Activated CD4-positive, alpha-beta T cell treated with anti-CD3 and anti-CD28 coated beads, Interleukin-2, amount 50 U/mL, for 48 hours (primary cell): ENCODE data around the gene SLC15A1.
"Not testable (repeated sequence)": the region's sequence is repeated elsewhere in the genome, so short reads cannot be mapped to it uniquely, and the experiment has no call there.

Experiments
- DNase-seq, 2 experiments: peaks; one replicate each; pipeline ENCODE4 v3.0.0-alpha.2; 2020

SLC15A1 gene

DNA sequence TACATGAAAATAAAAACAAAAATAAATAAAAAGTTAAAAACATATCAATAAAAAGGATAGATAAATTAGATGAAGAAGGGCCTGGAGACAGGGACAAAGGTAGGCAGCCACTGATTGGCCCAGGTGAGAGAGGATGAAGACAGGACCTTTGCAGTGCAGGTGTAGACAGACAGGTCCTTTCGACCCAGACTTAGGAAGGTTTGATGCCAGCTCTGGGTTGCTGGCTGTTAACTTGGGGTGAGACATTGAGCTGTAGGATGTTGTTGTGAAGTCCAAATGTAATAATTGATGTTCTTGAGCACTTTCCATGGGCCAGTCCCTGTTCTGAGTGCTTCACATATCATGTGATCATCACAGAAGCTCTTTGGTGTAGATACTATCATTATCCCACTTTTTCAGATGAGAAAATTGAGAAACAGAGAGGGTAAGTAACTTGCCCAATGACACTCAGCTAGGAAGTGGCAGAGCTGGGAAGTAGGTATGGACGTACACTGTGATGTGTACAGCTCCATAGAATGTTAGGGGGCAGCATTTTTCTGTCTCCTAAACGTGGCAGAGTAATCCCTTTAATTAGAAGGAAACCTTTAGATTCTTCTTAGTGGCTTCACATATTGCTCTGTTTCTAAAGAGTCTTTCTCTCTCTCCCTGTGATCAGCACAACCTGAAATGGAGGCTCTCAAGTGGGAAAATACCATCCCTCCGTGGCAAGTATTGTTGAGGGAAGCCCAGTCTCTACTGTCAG, 99.6 kb downstream of the SLC15A1 start:
- DNase-seq: no peak

DNA sequence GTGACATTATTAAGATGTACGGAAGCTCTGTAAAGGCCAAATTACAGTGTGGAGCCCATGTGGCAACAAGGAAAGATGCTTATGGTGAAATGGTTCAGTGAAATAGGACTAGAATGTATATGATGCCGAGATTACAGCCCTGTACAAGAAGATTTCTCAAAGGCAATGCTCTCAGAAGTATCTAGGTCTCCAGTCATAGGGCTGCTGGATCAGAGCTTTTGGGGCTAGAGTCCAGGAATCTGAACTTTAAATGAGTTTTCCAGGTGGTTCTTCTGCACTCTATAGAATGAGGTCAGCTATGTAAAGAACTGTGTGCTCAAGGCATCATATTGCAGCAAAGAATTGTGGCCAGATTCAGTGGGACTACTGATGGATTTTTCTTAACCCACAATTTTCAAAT, 100.2 kb downstream of the SLC15A1 start:
- DNase-seq: no peak

DNA sequence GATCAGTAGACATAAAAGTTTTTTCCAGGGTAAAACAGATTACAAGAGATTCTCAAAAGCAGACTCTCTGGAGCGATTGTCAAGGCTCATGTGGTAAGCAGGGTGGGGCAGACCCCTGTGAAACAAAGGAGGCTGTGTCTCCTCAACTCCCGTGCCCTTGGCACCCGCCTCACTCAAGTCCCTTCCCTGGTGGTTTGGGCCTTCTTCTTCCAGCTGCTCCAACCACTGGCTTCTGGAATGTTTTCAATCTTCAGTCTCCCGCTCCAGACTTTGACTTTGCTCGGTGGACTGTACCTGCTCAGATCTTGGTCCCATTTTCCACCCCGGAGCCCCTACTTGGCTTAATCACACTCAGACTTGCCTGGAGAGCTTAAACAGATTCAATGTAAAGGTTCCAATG, 100.7 kb downstream of the SLC15A1 start:
- DNase-seq: no peak

DNA sequence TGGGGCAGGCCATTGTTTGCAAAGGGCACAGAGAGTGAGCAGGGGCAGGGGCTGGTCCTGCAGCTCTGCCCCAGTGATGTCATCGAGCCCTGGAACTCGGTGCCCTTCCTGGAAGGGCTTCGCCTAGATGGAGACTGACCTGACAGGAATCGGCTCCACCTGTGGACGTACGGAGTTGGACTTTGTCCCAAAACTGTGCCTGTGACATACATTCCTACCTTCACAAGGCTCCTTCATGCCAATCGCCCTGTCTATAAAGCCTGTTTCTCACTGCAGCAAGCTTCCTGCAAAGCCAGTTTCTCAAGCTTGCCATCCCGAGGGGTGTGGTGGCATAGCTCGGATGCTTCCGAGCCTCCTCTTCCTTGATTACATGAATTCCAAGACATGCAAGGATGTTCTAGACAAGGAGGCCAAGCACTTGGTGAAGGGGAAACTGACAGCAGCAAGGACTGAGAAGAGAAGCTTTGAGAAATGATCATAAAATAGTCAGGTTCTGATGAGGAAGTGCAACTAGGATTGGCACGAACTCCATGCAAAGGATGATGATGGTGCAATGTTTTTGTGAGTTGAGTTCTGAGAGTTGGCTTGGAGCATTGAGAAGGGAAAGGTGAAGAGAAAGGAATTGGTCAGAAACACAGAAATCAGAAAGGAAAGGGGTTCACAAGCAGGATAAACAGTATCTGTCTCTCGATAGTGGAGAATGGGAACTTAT, 101.9 kb downstream of the SLC15A1 start:
- DNase-seq: no peak

DNA sequence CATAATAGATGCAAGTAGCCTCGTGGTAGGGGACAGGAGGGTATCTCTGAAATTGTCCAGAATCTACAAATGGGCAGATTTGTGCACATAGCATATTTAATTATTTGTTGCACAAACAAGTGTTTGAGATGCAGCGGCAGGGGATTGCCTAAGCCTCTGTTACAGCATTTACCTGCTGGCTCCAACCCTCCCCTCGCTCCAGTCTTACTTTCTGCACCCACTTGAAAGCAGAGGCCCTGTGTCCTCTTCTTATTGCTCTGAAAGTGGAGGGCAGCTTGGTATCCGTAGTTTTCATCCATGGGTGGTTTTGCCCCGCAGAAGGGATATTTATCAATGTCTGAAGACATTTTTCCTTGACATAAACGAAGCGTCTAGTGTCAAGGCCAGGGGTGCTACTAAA, 102.6 kb downstream of the SLC15A1 start:
- DNase-seq: no peak

DNA sequence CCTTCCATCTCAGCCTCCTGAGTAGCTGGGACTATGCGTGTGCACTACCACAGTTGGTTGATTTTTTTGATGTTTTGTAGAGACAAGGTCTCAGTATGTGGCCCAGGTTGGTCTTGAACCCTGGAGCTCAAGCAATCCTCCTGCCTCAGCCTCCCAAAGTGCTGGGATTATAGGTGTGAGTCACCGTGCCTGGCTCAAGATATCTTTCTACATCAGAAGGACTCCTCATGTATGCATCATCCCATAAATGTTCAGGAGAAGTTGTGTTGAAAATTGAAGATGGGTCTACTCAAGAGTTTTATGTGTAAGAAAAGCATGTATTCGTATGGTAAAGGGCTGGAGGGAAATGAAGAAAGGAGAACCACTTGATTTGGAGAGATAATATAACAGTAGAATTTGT, 103.8 kb downstream of the SLC15A1 start:
- DNase-seq: no peak

DNA sequence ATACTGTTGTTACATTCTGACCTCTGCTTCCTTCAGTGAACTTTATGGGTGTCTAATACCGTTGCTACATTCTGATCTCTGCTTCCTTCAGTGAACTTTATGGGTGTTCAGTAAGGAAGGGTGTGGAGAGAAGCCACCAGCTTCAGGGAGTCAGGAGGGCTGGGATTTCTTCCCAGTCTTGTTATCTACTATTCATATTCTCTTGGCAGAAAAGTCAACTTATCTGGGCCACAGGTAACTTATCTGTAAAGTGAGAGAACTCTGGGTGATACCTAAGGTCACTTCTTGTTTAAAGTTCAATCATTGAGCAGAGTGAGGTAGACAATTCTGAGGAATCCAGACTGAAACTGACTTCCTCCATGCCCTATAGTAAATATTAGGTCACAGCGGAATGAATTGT, 104.3 kb downstream of the SLC15A1 start:
- DNase-seq: no peak

DNA sequence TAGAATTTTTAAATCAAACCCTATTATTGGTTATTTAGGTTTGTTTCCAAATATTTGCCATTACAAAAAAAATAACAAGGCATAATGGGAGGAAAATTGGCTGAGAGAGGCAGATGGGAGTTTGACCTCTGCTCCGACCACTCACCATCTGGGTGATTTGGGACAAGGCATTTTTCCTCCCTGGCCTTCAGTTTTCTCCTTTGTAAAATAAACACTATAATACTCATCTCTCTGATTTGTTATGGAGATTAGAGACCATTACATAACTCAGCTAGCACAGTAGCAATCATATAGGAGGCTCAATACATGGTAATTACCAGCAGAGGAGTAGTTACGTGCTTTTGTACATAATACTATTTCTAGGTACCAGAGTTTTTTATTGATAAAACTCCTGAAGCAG, 105.4 kb downstream of the SLC15A1 start:
- DNase-seq: no peak

DNA sequence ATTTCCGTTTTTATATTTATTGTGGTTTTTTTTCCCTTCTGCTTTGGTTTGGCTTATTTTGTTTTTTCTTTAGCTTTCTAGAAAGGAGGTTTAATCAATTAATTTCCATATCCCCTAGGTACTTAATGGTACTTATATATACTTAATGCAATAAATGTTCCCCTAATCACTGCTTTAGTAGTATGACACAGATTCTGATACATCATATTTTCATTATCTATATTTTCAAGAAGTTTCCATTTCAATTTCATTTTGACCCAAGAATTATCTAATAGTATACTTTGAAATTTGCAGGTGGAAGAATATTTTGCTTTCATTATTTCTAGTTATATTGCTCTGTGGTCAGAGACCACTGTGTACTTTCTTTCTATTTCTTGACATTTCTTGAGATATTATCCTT, 109.0 kb downstream of the SLC15A1 start:
- DNase-seq: no peak

DNA sequence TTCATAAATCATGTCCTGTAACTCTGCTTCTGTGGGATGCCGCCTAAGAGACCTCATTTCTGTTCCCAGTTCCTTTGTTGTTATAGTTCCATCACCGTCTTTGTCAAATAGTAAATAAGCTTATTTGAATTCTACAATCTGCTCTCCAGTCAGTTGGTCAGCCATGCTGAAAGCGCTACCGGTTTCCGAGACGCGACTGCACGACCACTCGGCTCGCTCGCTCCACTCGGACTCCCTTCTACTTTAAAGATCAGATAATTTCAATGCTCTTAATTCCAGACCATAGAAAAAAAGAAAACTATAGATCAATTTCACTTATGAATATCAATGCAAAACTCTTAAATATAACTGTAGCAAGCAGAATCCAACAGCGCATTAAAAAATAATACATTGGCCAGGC, 111.4 kb downstream of the SLC15A1 start:
- DNase-seq: no peak

DNA sequence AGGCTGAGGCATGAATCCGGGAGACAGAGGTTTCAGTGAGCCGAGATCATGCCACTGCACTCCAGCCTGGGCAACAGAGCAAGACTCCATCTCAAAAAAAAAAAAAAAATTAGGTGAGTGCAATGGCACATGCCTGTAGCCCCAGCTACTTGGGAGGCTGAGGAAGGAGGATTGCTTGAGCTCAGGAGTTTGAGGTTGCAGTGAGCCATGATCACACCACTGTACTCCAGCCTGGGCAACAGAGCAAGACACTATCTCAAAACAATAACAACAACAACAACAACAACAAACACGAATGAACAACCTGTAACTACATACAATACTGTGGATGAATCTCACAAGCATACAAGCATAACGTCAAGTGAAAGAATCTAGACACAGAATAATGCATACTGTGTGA, 112.7 kb downstream of the SLC15A1 start:
- DNase-seq: not testable (repeated sequence)

DNA sequence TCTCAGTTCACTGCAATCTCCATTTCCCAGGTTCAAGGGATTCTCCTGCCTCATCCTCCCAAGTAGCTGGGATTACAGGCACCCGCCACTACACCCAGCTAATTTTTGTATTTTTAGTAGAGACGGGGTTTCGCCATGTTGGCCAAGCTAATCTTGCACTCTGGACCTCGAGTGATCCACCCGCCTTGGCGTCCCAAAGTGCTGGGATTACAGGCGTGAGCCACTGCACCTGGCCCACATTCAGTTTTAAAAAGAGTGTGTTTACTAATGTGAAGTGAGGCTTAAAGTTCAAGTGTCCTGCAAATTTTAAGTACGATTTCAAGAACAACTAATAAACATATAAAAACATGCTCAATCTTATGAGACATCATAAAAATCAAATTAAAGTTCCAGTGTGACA, 114.1 kb downstream of the SLC15A1 start:
- not testable (repeated sequence) for DNase-seq
